ENCODE data around the gene TRA2B. TPM values are rescaled to one million over a fixed set of nuclear protein-coding genes. Genes with fewer than 3 reads are reported as not detected.

Gene TRA2B
- total and polyA plus RNA-seq, 7 donors: 38.7 to 99.5 (median 75.3) TPM

- 71 to 76% (median 72%) methylated on average over 3 of the region's 3 CpGs for WGBS, 3 donors
- ATAC-seq: no peak
- Histone ChIP-seq H3K4me3 (no peak overlapping the region), H3K27me3 (ENCODE audit: insufficient read depth in 3 of 3, low read length in 2 of 3) (no peaks in the 10 kb centered on the region), H3K9me3 (no peaks in the 10 kb centered on the region), H3K36me3 (ENCODE audit: insufficient read depth in 1 of 2, low read depth in 1 of 2) (no peaks in the 10 kb centered on the region), H3K27ac (no peak overlapping the region), H3K4me1 (peaks cover 1% of the 10 kb centered on the region)
- intact Hi-C loops (cut with DNase I): no loop called here
- DNase-seq: no peak
- no peak for TF ChIP-seq CTCF (IDR thresholded peaks at IDR 0.05)
Measured at GRCh38 chr3:185948292-185948691, 10.5 kb upstream of the TRA2B start.

GRCh38 chr3:185943760-185944106 is 5.9 kb upstream of the TRA2B start:
- intact Hi-C loops (cut with DNase I): loop anchor here in 1 of 2 donors (5.0 kb wide), 1 partner anchor 164 kb away; the partner anchor contains the start of gene ETV5
- no peaks in the 10 kb centered on the region for H3K27me3 ChIP-seq (ENCODE audit: insufficient read depth in 3 of 3, low read length in 2 of 3)
- DNase-seq: no peak
- no peaks in the 10 kb centered on the region for H3K9me3 ChIP-seq
- TF ChIP-seq CTCF (IDR thresholded peaks at IDR 0.05): peak; percentile 10
- H3K36me3 ChIP-seq (ENCODE audit: insufficient read depth in 1 of 2, low read depth in 1 of 2): no peaks in the 10 kb centered on the region
- ATAC-seq: peak in 3 of 4 donors; percentile 6 to 28 (median 8)
- H3K27ac ChIP-seq: no peak overlapping the region
- H3K4me1 ChIP-seq: peaks cover 11% of the 10 kb centered on the region
- WGBS, 3 donors: 38% methylated on average over 3 of the region's 3 CpGs
- no peak overlapping the region for H3K4me3 ChIP-seq

GRCh38 chr3:185942907-185943759 is 5.3 kb upstream of the TRA2B start:
- WGBS, 3 donors: 43 to 49% (median 47%) methylated on average over 7 of the region's 7 CpGs
- TF ChIP-seq CTCF (IDR thresholded peaks at IDR 0.05): peak; percentile 99
- no peaks in the 10 kb centered on the region for H3K36me3 ChIP-seq (ENCODE audit: insufficient read depth in 1 of 2, low read depth in 1 of 2)
- H3K27ac ChIP-seq: peak overlapping the region; percentile 75
- ATAC-seq (peak; percentile 98 to 99 (median 98)), DNase-seq (peak; percentile 88 to 93)
- peak overlapping the region; percentile 13 for H3K4me3 ChIP-seq
- intact Hi-C loops (cut with DNase I): loop anchor here in 1 of 2 donors (5.0 kb wide), 1 partner anchor 164 kb away; the partner anchor contains the start of gene ETV5
- no peaks in the 10 kb centered on the region for H3K27me3 ChIP-seq (ENCODE audit: insufficient read depth in 3 of 3, low read length in 2 of 3)
- peaks cover 11% of the 10 kb centered on the region for H3K4me1 ChIP-seq
- H3K9me3 ChIP-seq: no peaks in the 10 kb centered on the region

- intact Hi-C loops (cut with DNase I): loop anchor here in 1 of 2 donors (5.0 kb wide), 1 partner anchor 165 kb away; the partner anchor contains the start of gene ETV5
- Histone ChIP-seq H3K9me3 (no peaks in the 10 kb centered on the region), H3K4me3 (no peak overlapping the region), H3K27ac (peak overlapping the region; percentile 75), H3K4me1 (peaks cover 11% of the 10 kb centered on the region), H3K36me3 (ENCODE audit: insufficient read depth in 1 of 2, low read depth in 1 of 2) (no peaks in the 10 kb centered on the region), H3K27me3 (ENCODE audit: insufficient read depth in 3 of 3, low read length in 2 of 3) (no peaks in the 10 kb centered on the region)
- ATAC-seq: no peak
- WGBS, 3 donors: 92 to 99% (median 97%) methylated on average over 3 of the region's 3 CpGs
- DNase-seq: no peak
- no peak for TF ChIP-seq CTCF (IDR thresholded peaks at IDR 0.05)
Measured at GRCh38 chr3:185942396-185942795, 4.6 kb upstream of the TRA2B start.
